ENCODE measurements around the gene NPLOC4. TPM values are rescaled to one million over a fixed set of nuclear protein-coding genes. Genes with fewer than 3 reads are reported as not detected.

Gene NPLOC4
- polyA plus RNA-seq, 1 of the 3 experiments (the other 2 are of a cell fraction), result 88.6 TPM

DNA sequence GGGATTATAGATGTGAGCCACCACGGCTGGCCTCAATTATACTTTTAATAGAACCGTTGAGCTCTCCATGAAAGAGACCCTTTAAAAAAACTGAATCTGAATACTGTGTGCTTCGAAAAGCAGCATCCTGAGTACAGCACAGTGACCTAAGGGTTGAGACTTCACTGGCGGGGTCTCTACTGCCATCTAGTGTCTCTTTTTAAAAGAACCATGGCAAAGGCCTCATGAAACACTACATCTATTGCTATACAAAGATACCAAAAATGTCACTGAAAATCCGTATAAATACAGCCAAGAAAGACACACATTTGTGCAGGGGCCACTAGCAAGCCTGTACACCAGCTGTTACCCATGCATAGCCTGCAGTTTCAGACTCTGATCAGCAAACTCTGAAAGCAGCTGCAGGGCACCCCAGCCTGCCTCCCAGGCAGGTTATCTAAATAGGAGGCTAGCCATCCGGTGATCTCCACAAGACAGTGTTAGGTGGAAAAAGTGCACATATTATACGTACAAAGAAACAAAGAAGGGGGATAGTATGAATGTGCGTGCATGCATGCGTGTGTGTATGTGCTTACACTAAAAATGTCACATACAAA, 35.3 kb downstream of the NPLOC4 start (continued):
- no peak for TF ChIP-seq JUND (IDR thresholded peaks at IDR 0.05)
- no peak for TF ChIP-seq ELF1 (IDR thresholded peaks at IDR 0.05)
- no peak for TF ChIP-seq GABPA (IDR thresholded peaks at IDR 0.05; ENCODE audit: low read depth)
- TF ChIP-seq TAF1 (IDR thresholded peaks at IDR 0.05; ENCODE audit: borderline replicate concordance, low read depth, low read length), result no peak
- no peak for TF ChIP-seq FOXJ3 (CRISPR knock-in tag; IDR thresholded peaks at IDR 0.05)
- TF ChIP-seq, protein P1, sequence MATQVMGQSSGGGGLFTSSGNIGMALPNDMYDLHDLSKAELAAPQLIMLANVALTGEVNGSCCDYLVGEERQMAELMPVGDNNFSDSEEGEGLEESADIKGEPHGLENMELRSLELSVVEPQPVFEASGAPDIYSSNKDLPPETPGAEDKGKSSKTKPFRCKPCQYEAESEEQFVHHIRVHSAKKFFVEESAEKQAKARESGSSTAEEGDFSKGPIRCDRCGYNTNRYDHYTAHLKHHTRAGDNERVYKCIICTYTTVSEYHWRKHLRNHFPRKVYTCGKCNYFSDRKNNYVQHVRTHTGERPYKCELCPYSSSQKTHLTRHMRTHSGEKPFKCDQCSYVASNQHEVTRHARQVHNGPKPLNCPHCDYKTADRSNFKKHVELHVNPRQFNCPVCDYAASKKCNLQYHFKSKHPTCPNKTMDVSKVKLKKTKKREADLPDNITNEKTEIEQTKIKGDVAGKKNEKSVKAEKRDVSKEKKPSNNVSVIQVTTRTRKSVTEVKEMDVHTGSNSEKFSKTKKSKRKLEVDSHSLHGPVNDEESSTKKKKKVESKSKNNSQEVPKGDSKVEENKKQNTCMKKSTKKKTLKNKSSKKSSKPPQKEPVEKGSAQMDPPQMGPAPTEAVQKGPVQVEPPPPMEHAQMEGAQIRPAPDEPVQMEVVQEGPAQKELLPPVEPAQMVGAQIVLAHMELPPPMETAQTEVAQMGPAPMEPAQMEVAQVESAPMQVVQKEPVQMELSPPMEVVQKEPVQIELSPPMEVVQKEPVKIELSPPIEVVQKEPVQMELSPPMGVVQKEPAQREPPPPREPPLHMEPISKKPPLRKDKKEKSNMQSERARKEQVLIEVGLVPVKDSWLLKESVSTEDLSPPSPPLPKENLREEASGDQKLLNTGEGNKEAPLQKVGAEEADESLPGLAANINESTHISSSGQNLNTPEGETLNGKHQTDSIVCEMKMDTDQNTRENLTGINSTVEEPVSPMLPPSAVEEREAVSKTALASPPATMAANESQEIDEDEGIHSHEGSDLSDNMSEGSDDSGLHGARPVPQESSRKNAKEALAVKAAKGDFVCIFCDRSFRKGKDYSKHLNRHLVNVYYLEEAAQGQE (IDR thresholded peaks at IDR 0.05; ENCODE audit: low read depth, low read length), result no peak
- no peak for TF ChIP-seq NFIC (IDR thresholded peaks at IDR 0.05; ENCODE audit: borderline replicate concordance)
- no peak for TF ChIP-seq NRF1 (IDR thresholded peaks at IDR 0.05; ENCODE audit: low read depth, low read length)

GRCh38 chr17:81599719-81600486, 37.0 kb downstream of the NPLOC4 start:
- peaks cover 42 to 74% of the 10 kb centered on the region in 2 experiments for H3K36me3 ChIP-seq (replicated peaks in 1 of 2; ENCODE audit: control insufficient read depth in 1 of 2, insufficient read depth in 2 of 2, low read length in 1 of 2)
- H3K4me2 ChIP-seq, result peak overlapping the region; percentile 48
- no peaks in the 10 kb centered on the region for H3K9me2 ChIP-seq
- H3K4me3 ChIP-seq (ENCODE audit: low read depth in 2 of 2, low read length in 1 of 2), result peak overlapping the region in 1 of 2 experiments; percentile 14; a peak in 1 of 4 replicates
- H3K27ac ChIP-seq (ENCODE audit: low read depth in 2 of 2, low read length in 1 of 2), result peak overlapping the region; percentile 16 to 68; a peak in 3 of 4 replicates
- peaks cover 68% of the 10 kb centered on the region for H3K79me2 ChIP-seq (ENCODE audit: insufficient read depth)
- no peaks in the 10 kb centered on the region for H3K27me3 ChIP-seq (ENCODE audit: insufficient read depth)
- no peaks in the 10 kb centered on the region for H3K9me3 ChIP-seq
- 45% methylated on average over 9 of the region's 10 CpGs for WGBS (ENCODE audit: low lambda C conversion rate)
- H2AFZ ChIP-seq (ENCODE audit: low read depth), result no peak overlapping the region
- ChIA-PET POLR2A (interaction anchor here (0.7 kb wide), 1 partner anchor 159 kb away, joined by 3 read pairs; no protein-coding TSS in a partner anchor), CTCF (interaction anchor here (0.6 to 3.2 kb wide), 30 partner anchors 9 to 483 kb away, joined by 3 to 55 read pairs (median 10); partner anchors contain the start of genes NDUFAF8 and TEPSIN)
- peak overlapping the region; percentile 28; the same call in 1 of the 2 replicates for H3K9ac ChIP-seq
- H3F3A ChIP-seq (replicated peaks; ENCODE audit: insufficient read depth), result peaks cover 70% of the 10 kb centered on the region
- peaks cover 2 to 20% of the 10 kb centered on the region in 2 experiments for H3K4me1 ChIP-seq (ENCODE audit: control insufficient read depth in 1 of 2, insufficient read depth in 2 of 2, low read depth in 1 of 2, low read length in 1 of 2)
- peaks cover 26% of the 10 kb centered on the region for H4K20me1 ChIP-seq (ENCODE audit: insufficient read depth)
- no peak for DNase-seq
- TF ChIP-seq, protein P1 (IDR thresholded peaks at IDR 0.05; ENCODE audit: low read depth, low read length), result no peak
- TF ChIP-seq FOSL2 (IDR thresholded peaks at IDR 0.05; ENCODE audit: borderline replicate concordance, low read depth) (no peak), ZBTB33 (IDR thresholded peaks at IDR 0.05; ENCODE audit: borderline replicate concordance, low read depth) (no peak), MXI1 (IDR thresholded peaks at IDR 0.05; ENCODE audit: low read depth, low read length) (no peak), GABPA (IDR thresholded peaks at IDR 0.05; ENCODE audit: low read depth) (no peak), FOXJ3 (CRISPR knock-in tag; IDR thresholded peaks at IDR 0.05) (no peak), MEF2A (IDR thresholded peaks at IDR 0.05; ENCODE audit: borderline replicate concordance, low read depth) (no peak), IRF3 (IDR thresholded peaks at IDR 0.05; ENCODE audit: low read depth, low read length) (no peak), RXRA (IDR thresholded peaks at IDR 0.05; ENCODE audit: borderline replicate concordance, low read depth) (no peak), CHD2 (IDR thresholded peaks at IDR 0.05; ENCODE audit: low read length, partially characterized antibody) (no peak), RFX5 (IDR thresholded peaks at IDR 0.05; ENCODE audit: low read length) (no peak)
- TF ChIP-seq, protein P2, sequence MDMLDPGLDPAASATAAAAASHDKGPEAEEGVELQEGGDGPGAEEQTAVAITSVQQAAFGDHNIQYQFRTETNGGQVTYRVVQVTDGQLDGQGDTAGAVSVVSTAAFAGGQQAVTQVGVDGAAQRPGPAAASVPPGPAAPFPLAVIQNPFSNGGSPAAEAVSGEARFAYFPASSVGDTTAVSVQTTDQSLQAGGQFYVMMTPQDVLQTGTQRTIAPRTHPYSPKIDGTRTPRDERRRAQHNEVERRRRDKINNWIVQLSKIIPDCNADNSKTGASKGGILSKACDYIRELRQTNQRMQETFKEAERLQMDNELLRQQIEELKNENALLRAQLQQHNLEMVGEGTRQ (IDR thresholded peaks at IDR 0.05; ENCODE audit: borderline replicate concordance, low read depth, low read length), result no peak

All from SK-N-SH (cell line).